ENCODE results near the gene SAMM50.

Gene SAMM50

DNA sequence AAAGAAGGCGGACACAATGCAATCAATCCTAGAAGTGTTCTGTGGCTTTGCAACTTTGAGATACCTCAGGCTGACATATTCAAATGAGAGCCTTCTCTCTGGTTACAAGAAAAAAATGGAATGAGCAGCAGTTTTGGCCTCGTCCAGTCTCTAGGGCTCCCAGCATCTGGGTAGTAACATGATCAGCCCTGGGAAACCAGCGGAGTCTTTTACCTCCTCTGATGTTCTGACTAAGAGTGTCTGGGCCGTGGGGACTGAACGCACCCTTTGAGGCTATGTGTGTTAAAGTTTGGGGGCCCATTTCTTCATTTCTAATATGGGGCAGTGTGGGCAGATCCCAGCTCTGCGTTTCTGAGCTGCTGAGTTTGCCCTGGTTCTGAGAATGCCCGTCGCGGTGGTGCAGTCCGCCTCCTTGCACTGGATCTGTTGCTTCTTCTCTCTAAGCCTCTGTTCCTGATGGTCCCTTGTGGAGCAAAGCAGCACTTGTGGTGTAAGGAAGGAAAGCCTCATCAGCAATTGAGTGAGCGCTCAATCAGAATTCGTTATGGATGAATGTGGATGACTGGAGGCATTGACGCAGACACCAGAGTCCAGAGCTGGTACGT, 77.0 kb downstream of the SAMM50 start:
- no peak for TF ChIP-seq CTCF (conservative IDR thresholded peaks at IDR 0.05)
- H3K27ac ChIP-seq, result no peak overlapping the region

DNA sequence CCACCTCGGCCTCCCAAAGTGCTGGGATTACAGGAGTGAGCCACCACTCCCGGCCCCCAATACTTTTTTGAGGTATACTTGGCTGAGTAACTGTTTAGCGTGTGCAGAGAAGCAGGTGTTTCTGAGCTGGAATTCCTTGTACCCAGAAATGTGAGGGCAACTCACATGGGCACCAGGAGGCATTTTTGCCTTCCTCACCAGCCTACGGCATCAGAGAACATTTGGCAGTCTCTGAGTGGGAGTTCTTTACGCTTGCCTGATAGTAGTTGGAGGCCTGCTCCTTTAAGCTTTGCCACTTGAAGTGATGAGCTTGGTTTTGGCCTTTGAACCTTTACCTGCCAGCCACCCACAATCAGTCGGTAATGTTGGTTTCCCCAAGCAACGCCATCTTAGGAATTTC, 78.0 kb downstream of the SAMM50 start:
- no peak overlapping the region for H3K27ac ChIP-seq
- TF ChIP-seq CTCF (conservative IDR thresholded peaks at IDR 0.05), result no peak

- no peak for TF ChIP-seq CTCF (conservative IDR thresholded peaks at IDR 0.05)
- H3K27ac ChIP-seq, result no peak overlapping the region
These were observed 78.5 kb downstream of the SAMM50 start for GRCh38 chr22:44033694-44034093.

DNA sequence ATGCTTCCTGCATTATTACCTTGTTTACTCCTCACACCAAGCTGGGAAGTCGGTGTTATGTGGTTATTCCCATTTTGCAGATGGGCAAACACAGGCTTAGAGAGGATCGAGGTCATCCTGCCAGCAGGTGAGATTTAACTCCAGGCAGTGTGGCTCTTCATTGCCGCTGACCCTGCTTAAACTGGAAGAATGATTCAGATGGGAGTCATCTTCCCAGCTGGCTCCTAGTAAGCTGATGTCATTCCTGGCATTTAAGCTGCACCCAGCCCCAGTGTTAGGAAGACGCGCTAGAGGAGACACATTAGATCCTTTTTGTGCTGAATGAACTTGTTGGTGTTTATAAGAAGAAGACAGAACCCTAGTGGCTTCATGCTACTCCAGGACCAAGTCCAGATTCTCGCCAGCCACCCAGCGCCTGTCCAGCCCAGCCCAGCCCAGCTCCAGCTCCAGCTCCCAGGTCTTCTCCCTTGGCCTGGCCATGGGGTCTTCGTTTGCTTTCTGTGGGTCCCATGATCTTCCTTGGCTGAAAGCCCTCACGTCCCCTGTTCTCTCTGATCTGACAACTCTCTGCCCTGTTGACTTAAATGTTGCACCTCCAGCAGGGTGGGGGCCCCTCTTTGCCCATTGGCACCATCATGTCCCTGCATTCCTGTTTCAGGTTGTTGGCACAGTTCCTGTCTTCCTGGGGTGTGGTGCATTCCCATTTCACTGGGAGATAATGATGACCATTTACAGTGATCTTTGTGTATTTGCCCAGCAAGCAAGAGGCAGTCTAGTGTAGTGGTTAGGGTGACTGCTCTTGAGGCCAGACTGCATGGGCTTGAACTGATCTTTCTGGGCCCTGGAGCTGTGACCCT, 82.5 kb downstream of the SAMM50 start:
- no peak overlapping the region for H3K27ac ChIP-seq
- TF ChIP-seq CTCF (conservative IDR thresholded peaks at IDR 0.05), result no peak

GRCh38 chr22:44039566-44040171, 84.4 kb downstream of the SAMM50 start:
- TF ChIP-seq CTCF (conservative IDR thresholded peaks at IDR 0.05), result no peak
- no peak overlapping the region for H3K27ac ChIP-seq

- no peak overlapping the region for H3K27ac ChIP-seq
- TF ChIP-seq CTCF (conservative IDR thresholded peaks at IDR 0.05), result no peak
These were observed 87.3 kb downstream of the SAMM50 start for GRCh38 chr22:44042249-44043218.
